Loucy (cell line): ENCODE measurements around the gene RNF223.

Source experiments
- CTCF ChIP-seq: fragments of 200-600 bp; sonication (generic); conservative IDR thresholded peaks from 2 replicates; pipeline ENCODE4 v1.5.1; 2014; ENCODE audit warnings: mild to moderate bottlenecking, antibody characterized with exemption, low read length
- EZH2phosphoT487 ChIP-seq: fragments of 200-600 bp; IDR thresholded peaks from 2 replicates; pipeline ENCODE4 v1.6.1; 2018; ENCODE audit warnings: antibody characterized with exemption, mild to moderate bottlenecking, moderate library complexity, borderline replicate concordance

- TF ChIP-seq EZH2phosphoT487 (no peak), CTCF (no peak)
These were observed 32.2 kb downstream of the RNF223 start for GRCh38 chr1:1041873-1042272.
